ENCODE data around the gene MET.

GRCh38 chr7:116644628-116645027 is 27.4 kb upstream of the MET start:
- no peak for TF ChIP-seq EZH2phosphoT487 (IDR thresholded peaks at IDR 0.05; ENCODE audit: borderline replicate concordance)
- TF ChIP-seq CTCF (IDR thresholded peaks at IDR 0.05 in 2 of 3, conservative IDR thresholded peaks at IDR 0.05 in 1 of 3; ENCODE audit: borderline replicate concordance in 1 of 3, insufficient read depth in 1 of 3, low read depth in 2 of 3, low read length in 2 of 3): no peak
- TF ChIP-seq SRF (IDR thresholded peaks at IDR 0.05; ENCODE audit: low read depth): no peak
- no peak for TF ChIP-seq POLR2A (IDR thresholded peaks at IDR 0.05; ENCODE audit: borderline replicate concordance, extremely low read depth, insufficient read depth, insufficient read length)
- no peak for TF ChIP-seq MAX (IDR thresholded peaks at IDR 0.05)
- no peak for TF ChIP-seq EZH2 (IDR thresholded peaks at IDR 0.05)
- no peak for TF ChIP-seq POLR2AphosphoS5 (IDR thresholded peaks at IDR 0.05; ENCODE audit: low read depth, low read length)
- TF ChIP-seq SP1 (IDR thresholded peaks at IDR 0.05; ENCODE audit: low read depth): no peak
- no peak for TF ChIP-seq SIN3A (IDR thresholded peaks at IDR 0.05; ENCODE audit: low read depth)
- no peak for TF ChIP-seq ATF3 (IDR thresholded peaks at IDR 0.05)
- no peak for TF ChIP-seq FOSL1 (IDR thresholded peaks at IDR 0.05; ENCODE audit: low read depth)
- TF ChIP-seq ZNF274 (IDR thresholded peaks at IDR 0.05; ENCODE audit: low read depth, low read length): no peak

Measured in HCT116 (cell line).